HepG2 (cell line): ENCODE data around the gene VPS26B. TPM values are rescaled to one million over a fixed set of nuclear protein-coding genes. Genes with fewer than 3 reads are reported as not detected.

Experiments used
- ATAC-seq: fragments of 200-7000 bp; cut with Tn5 transposase; 3 replicates; pipeline ENCODE4 v1.9.1; 2020; ENCODE audit warnings: mild to moderate bottlenecking, moderate library complexity
- BruUV-seq: library from RNA; stranded (reverse); fragments of 400-500 nt; replicated peaks from 2 replicates; lab custom pipeline; 2021; lab: Mats Ljungman, UMichigan
- CTCF ChIA-PET: fragments of 300-600 bp; formaldehyde crosslinking; extraction: SDS; loops from one replicate; lab custom pipeline; 2021; ENCODE audit warnings: low total read pairs, inconsistent platforms, low intra/inter-chr PET ratio; lab: Yijun Ruan, JAX
- POLR2A ChIA-PET: fragments of 350-600 bp; sonication (Branson Sonifier 250); formaldehyde crosslinking; loops from one replicate; lab custom pipeline; 2020; ENCODE audit warnings: antibody characterized with exemption, inconsistent platforms; lab: Yijun Ruan, JAX
- DNase-seq: peaks from one replicate; pipeline ENCODE4 v3.0.0-alpha.2; 2015; ENCODE audit warnings: low spot score
- FAIRE-seq: peaks from 3 replicates; lab custom pipeline; 2011; peaks lifted over from hg19 to GRCh38; lab: Jason Lieb, UNC
- H2AFZ ChIP-seq: one replicate; pipeline ENCODE4 v1.6.1; 2011; ENCODE audit warnings: low read length, inconsistent platforms
- H3K27ac ChIP-seq: fragments of 300-600 bp; 3 replicates; pipeline ENCODE4 v1.8.0; 2011; ENCODE audit warnings: mixed run types, mild to moderate bottlenecking, mixed read lengths, low read length, inconsistent platforms; ENCODE audit not compliant: insufficient read depth; ENCODE audit errors: extremely low read length
- H3K27me3 ChIP-seq, 2 experiments: fragments of 200-600 bp in 1 of 2; 2 replicates in 1 of 2; 3 replicates in 1 of 2; pipeline versions ENCODE4 v1.6.0 to v1.8.0; 2011; ENCODE audit warnings: low read length in 2 of 2, mild to moderate bottlenecking in 2 of 2, moderate library complexity in 2 of 2, inconsistent platforms in 1 of 2; ENCODE audit not compliant: insufficient read depth in 2 of 2, control insufficient read depth in 1 of 2
- H3K36me3 ChIP-seq, 2 experiments: fragments of 200-600 bp in 1 of 2; replicated peaks in 1 of 2; 2 replicates in 1 of 2; 3 replicates in 1 of 2; pipeline versions ENCODE4 v1.5.1 to v1.8.0; 2011; ENCODE audit warnings: low read length in 2 of 2, inconsistent platforms in 1 of 2; ENCODE audit not compliant: insufficient read depth in 2 of 2, control insufficient read depth in 1 of 2
- H3K4me1 ChIP-seq: 2 replicates; pipeline ENCODE4 v1.5.1; 2012; ENCODE audit warnings: low read length, inconsistent platforms; ENCODE audit not compliant: insufficient read depth
- H3K4me2 ChIP-seq: 2 replicates; pipeline ENCODE4 v1.6.0; 2011; ENCODE audit warnings: low read depth, low read length, inconsistent platforms
- H3K4me3 ChIP-seq, 3 experiments: fragments of 200-600 bp in 1 of 3; sonication (generic), shearing (Covaris generic) in 1 of 3; replicated peaks in 1 of 3; 2 replicates each; pipeline ENCODE4 v1.5.1; 2011 to 2016; ENCODE audit warnings: low read length in 3 of 3, inconsistent platforms in 2 of 3, low read depth in 2 of 3, mild to moderate bottlenecking in 2 of 3, control low read depth in 1 of 3, mixed read lengths in 1 of 3; ENCODE audit not compliant: insufficient read depth in 1 of 3
- H3K79me2 ChIP-seq: one replicate; pipeline ENCODE4 v1.6.1; 2011; ENCODE audit warnings: low read length, inconsistent platforms; ENCODE audit not compliant: insufficient read depth
- H3K9ac ChIP-seq: 2 replicates; pipeline ENCODE4 v1.6.0; 2011; ENCODE audit warnings: mild to moderate bottlenecking, low read depth, low read length, inconsistent platforms; ENCODE audit not compliant: insufficient read depth
- H3K9me3 ChIP-seq: 2 replicates; pipeline ENCODE4 v1.5.1; 2012; ENCODE audit warnings: mild to moderate bottlenecking, low read length
- H4K20me1 ChIP-seq: 2 replicates; pipeline ENCODE4 v1.6.0; 2011; ENCODE audit warnings: inconsistent platforms, mild to moderate bottlenecking, low read length, moderate library complexity; ENCODE audit not compliant: insufficient read depth
- ATF5 ChIP-seq: sonication (generic); formaldehyde crosslinking; IDR thresholded peaks from 2 replicates; pipeline ENCODE4 v1.4.0; 2020; ENCODE audit warnings: mild to moderate bottlenecking, low read depth, missing genetic modification reagents
- DMTF1 ChIP-seq: sonication (generic); formaldehyde crosslinking; IDR thresholded peaks from 2 replicates; pipeline ENCODE4 v1.4.0; 2020; ENCODE audit warnings: mild to moderate bottlenecking, missing genetic modification reagents
- DNMT1 ChIP-seq: sonication (generic); formaldehyde crosslinking; IDR thresholded peaks from 2 replicates; pipeline ENCODE4 v1.5.1; 2020; ENCODE audit warnings: mild to moderate bottlenecking, missing genetic modification reagents
- RAD21 ChIP-seq: fragments of 450-650 bp; formaldehyde crosslinking; IDR thresholded peaks from 2 replicates; pipeline ENCODE4 v1.5.0; 2020; ENCODE audit warnings: mild to moderate bottlenecking
- RXRA ChIP-seq: sonication (generic); formaldehyde crosslinking; IDR thresholded peaks from 2 replicates; pipeline ENCODE4 v1.5.1; 2020; ENCODE audit warnings: missing genetic modification reagents
- TBX2 ChIP-seq: sonication (generic); formaldehyde crosslinking; IDR thresholded peaks from 2 replicates; pipeline ENCODE4 v1.5.0; 2020; ENCODE audit warnings: missing genetic modification reagents, mild to moderate bottlenecking, borderline replicate concordance
- TERF1 ChIP-seq: sonication (generic); formaldehyde crosslinking; IDR thresholded peaks from 2 replicates; pipeline ENCODE4 v1.8.0; 2022; ENCODE audit warnings: mild to moderate bottlenecking, missing genetic modification reagents, moderate library complexity
- ZBTB42 ChIP-seq: sonication (generic); formaldehyde crosslinking; IDR thresholded peaks from 2 replicates; pipeline ENCODE4 v1.5.0; 2020; ENCODE audit warnings: mild to moderate bottlenecking, missing genetic modification reagents
- ZBTB7A ChIP-seq: sonication (generic); formaldehyde crosslinking; IDR thresholded peaks from 2 replicates; pipeline ENCODE4 v1.8.0; 2022; ENCODE audit warnings: mild to moderate bottlenecking, missing genetic modification reagents
- ZNF20 ChIP-seq: sonication (generic); formaldehyde crosslinking; IDR thresholded peaks from 2 replicates; pipeline ENCODE4 v1.4.0; 2020; ENCODE audit warnings: mild to moderate bottlenecking, moderate library complexity, missing genetic modification reagents
- ZNF205 ChIP-seq: IDR thresholded peaks from 2 replicates; pipeline ENCODE4 v1.6.1; 2018; ENCODE audit warnings: missing biosample characterization, missing genetic modification reagents
- ZNF530 ChIP-seq: sonication (generic); formaldehyde crosslinking; IDR thresholded peaks from 2 replicates; pipeline ENCODE4 v1.5.0; 2020; ENCODE audit warnings: low read depth, mild to moderate bottlenecking, missing genetic modification reagents
- ZNF644 ChIP-seq: IDR thresholded peaks from 2 replicates; pipeline ENCODE4 v1.6.1; 2016; ENCODE audit warnings: low read depth
- WGBS: methylation state at CpG from one replicate; pipeline ENCODE4 v1.1.6; 2017; ENCODE audit warnings: low lambda C conversion rate; 5-methylcytosine and 5-hydroxymethylcytosine counted together
- in situ Hi-C: cut with HindIII; loops from 2 replicates; pipeline ENCODE4 v1.10.0; 2017; ENCODE audit warnings: low pct_unique_long_range_greater_than_20kb; ENCODE audit not compliant: extremely low pct_ligation_motif_present
- intact Hi-C: fragments of 100-400 bp; cut with micrococcal nuclease; formaldehyde crosslinking; loops from one replicate; pipeline ENCODE4 v1.10.0; 2022; ENCODE audit not compliant: unreplicated experiment
- polyA plus RNA-seq, 8 experiments: library from polyadenylated mRNA; depleted of rRNA in 3 of 8; stranded (reverse) in 7 of 8; unstranded in 1 of 8; fragments of >200 nt; fragmentation: Illumina TruSeq in 4 of 8; extraction: Trizol in 4 of 8; gene quantifications; 2 replicates each; pipeline versions ENCODE4 v1.2.1 to v1.2.3, GENCODE V29; 2011 to 2016; ENCODE audit warnings: low read depth in 4 of 8, missing spikeins in 1 of 8, mixed read lengths in 1 of 8; ENCODE audit not compliant: insufficient read depth in 1 of 8
- total RNA-seq, 5 experiments: library from RNA; depleted of rRNA; stranded (reverse); fragments of >200 nt; fragmentation: Illumina TruSeq; extraction: Trizol; gene quantifications; 2 replicates each; pipeline ENCODE4 v1.2.3, GENCODE V29; 2016; ENCODE audit warnings: low read depth in 1 of 5
- TF ChIP-seq, protein P1 (sequence below): sonication (generic); formaldehyde crosslinking; IDR thresholded peaks from 2 replicates; pipeline ENCODE4 v1.5.0; 2020; ENCODE audit warnings: missing genetic modification reagents

VPS26B gene
- total and polyA plus RNA-seq, 2 of the 13 experiments (the other 11 are each of a cell fraction or from before 2014, with no cell fraction given) = 20.2 to 23.2 TPM

- Histone ChIP-seq H3K9ac (no peak overlapping the region), H3K79me2 (no peaks in the 10 kb centered on the region), H3K27me3 (no peaks in the 10 kb centered on the region), H3K36me3 (peaks cover 10 to 67% of the 10 kb centered on the region in 2 experiments; a peak in 4 of 5 replicates), H3K27ac (no peak overlapping the region), H3K4me1 (no peaks in the 10 kb centered on the region), H4K20me1 (no peaks in the 10 kb centered on the region), H3K4me2 (no peak overlapping the region), H3K4me3 (no peak overlapping the region), H2AFZ (no peak overlapping the region), H3K9me3 (no peaks in the 10 kb centered on the region)
- ATAC-seq (no peak), FAIRE-seq (no peak), DNase-seq (no peak)
- WGBS = 98% methylated on average over 6 of the region's 6 CpGs
- ChIA-PET CTCF (no interaction called here), POLR2A (no interaction called here)
- in situ Hi-C loops = no loop called here
- BruUV-seq = no TSS peak
- intact Hi-C loops = no loop called here
- TF ChIP-seq ZNF20 (CRISPR knock-in tag) = no peak
- no peak for TF ChIP-seq ZNF530 (CRISPR knock-in tag)
- no peak for TF ChIP-seq DMTF1 (CRISPR knock-in tag)
- TF ChIP-seq ZNF644 (CRISPR knock-in tag) = no peak
- TF ChIP-seq ZBTB42 (CRISPR knock-in tag) = no peak
- TF ChIP-seq, protein P1, sequence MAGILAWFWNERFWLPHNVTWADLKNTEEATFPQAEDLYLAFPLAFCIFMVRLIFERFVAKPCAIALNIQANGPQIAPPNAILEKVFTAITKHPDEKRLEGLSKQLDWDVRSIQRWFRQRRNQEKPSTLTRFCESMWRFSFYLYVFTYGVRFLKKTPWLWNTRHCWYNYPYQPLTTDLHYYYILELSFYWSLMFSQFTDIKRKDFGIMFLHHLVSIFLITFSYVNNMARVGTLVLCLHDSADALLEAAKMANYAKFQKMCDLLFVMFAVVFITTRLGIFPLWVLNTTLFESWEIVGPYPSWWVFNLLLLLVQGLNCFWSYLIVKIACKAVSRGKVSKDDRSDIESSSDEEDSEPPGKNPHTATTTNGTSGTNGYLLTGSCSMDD (CRISPR knock-in tag) = no peak
- TF ChIP-seq TERF1 = no peak
- no peak for TF ChIP-seq ZNF205 (CRISPR knock-in tag)
- TF ChIP-seq ZBTB7A (CRISPR knock-in tag) = no peak
- TF ChIP-seq TBX2 (CRISPR knock-in tag) = no peak
- TF ChIP-seq RAD21 = no peak
- TF ChIP-seq RXRA (CRISPR knock-in tag) = no peak
- TF ChIP-seq DNMT1 (CRISPR knock-in tag) = no peak
- no peak for TF ChIP-seq ATF5 (CRISPR knock-in tag)
Measured at GRCh38 chr11:134200688-134201087, 23.8 kb upstream of the VPS26B start.
